ENCODE data around the gene CAGE1. TPM values are rescaled to one million over a fixed set of nuclear protein-coding genes. Genes with fewer than 3 reads are reported as not detected.

The CAGE1 gene
- 0.03 TPM for polyA plus RNA-seq
- long read RNA-seq, donor 1 = 0 reads
- long read RNA-seq, donor 2, partial matches to known transcripts = 44 of 59 reads
- long read RNA-seq, donor 2, other reads (novel, unspliced or antisense) = 15 of 59 reads
- long read RNA-seq, donor 3 = 0 reads
- long read RNA-seq, donor 4 = 0 reads
- long read RNA-seq, donor 5 = 0 reads
- long read RNA-seq, donor 6, partial matches to known transcripts = 36 of 36 reads
- long read RNA-seq, donor 6, other reads (novel, unspliced or antisense) = 0 of 36 reads
- long read RNA-seq, donor 7 = 0 reads
- long read RNA-seq, donor 8, partial matches to known transcripts = 49 of 49 reads
- long read RNA-seq, donor 8, other reads (novel, unspliced or antisense) = 0 of 49 reads
- long read RNA-seq, donor 9 = 0 reads
- long read RNA-seq, donor 10 = 0 reads
- long read RNA-seq, donor 11 = 0 reads

DNA sequence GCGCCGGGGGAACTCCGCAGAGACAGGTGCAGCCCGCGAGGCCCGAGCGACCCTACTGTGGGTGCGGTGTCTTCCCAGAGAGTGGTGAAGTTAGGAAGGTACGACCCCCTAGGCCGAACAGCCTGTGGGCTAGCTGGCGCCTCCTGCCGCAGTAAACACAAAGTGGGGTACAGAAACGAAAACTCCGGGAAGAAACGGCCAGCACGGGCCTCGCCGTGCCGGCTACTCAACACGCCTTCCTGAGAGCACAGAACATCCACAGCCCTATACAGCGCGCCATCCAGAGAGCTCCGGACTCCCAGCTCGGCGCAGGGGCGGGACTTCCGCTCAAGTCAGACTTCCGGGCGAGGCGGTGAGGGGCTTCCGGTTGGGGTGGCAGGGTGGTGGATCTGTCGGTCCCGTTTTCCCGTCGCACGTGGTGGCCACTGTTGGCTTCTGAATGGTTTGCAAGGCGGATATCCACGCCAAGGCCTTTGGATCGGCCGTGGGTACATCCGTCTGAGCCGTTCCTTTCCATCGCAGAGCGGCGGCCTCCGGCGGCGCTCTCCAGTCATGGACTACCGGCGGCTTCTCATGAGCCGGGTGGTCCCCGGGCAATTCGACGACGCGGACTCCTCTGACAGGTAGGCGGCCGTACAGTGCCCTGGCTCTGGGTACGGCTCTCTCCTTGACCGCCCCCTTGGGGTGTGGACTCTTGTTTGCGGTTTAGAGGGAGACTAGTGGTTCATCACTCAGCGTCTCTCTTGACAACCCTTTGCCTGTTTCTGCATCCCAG is at the start of gene CAGE1, which contains the start of gene RIOK1:
CAGE1 (minus strand) TSS at position 292 of the 775 bp plus-strand sequence. CDS start 2,569 bp downstream, outside the sequence.
RIOK1 (plus strand) TSS at position 358 of the 775 bp plus-strand sequence; CDS start at position 553, 195 bp downstream.
- DNase-seq = peak; percentile 94 to 97
- H3K27me3 ChIP-seq (ENCODE audit: control insufficient read depth, insufficient read depth, low read length) = no peaks in the 10 kb centered on the region
- no CpG with 5 or more reads among the region's 62 CpGs for WGBS (ENCODE audit: insufficient coverage, low lambda C conversion rate)
- no peaks in the 10 kb centered on the region for H3K9me3 ChIP-seq (ENCODE audit: control insufficient read depth, low read depth, low read length)
- H3K4me3 ChIP-seq (ENCODE audit: low read length) = peak within 1 kb of the TSS; percentile 78
- peak within 1 kb of the TSS; percentile 96 for H3K27ac ChIP-seq (ENCODE audit: low read length)
- peaks cover 12% of the 10 kb centered on the region for H3K36me3 ChIP-seq (ENCODE audit: control insufficient read depth, insufficient read depth, low read length)
- H3K4me1 ChIP-seq (ENCODE audit: control insufficient read depth, insufficient read depth, low read length) = peaks cover 19% of the 10 kb centered on the region

DNA sequence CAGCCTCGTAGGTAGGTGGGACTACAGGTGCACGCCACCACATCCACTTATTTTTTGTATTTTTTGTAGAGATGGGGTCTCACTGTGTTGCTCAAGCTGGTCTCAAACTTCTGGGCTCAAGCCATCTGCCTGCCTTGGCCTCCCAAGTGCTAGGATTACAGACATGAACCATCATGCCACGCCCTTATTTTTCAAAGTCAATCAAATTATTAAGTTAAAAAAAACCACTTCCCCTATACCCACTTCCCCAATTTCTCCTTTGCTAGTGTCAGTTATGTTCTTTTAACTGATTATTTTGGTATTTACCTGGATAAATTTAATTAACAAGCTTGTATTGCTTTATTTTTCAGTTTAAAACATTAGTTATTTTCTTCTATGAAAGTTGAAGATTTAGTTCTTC is 49.7 kb upstream of the CAGE1 start:
- peaks cover 6% of the 10 kb centered on the region for H3K9me3 ChIP-seq (ENCODE audit: control insufficient read depth, low read depth, low read length)
- H3K27me3 ChIP-seq (ENCODE audit: control insufficient read depth, insufficient read depth, low read length) = no peaks in the 10 kb centered on the region
- WGBS (ENCODE audit: insufficient coverage, low lambda C conversion rate) = no CpG with 5 or more reads among the region's 3 CpGs
- no peak overlapping the region for H3K27ac ChIP-seq (ENCODE audit: low read length)
- no peak overlapping the region for H3K4me3 ChIP-seq (ENCODE audit: low read length)
- no peaks in the 10 kb centered on the region for H3K36me3 ChIP-seq (ENCODE audit: control insufficient read depth, insufficient read depth, low read length)
- no peak for DNase-seq
- H3K4me1 ChIP-seq (ENCODE audit: control insufficient read depth, insufficient read depth, low read length) = peaks cover 5% of the 10 kb centered on the region

DNA sequence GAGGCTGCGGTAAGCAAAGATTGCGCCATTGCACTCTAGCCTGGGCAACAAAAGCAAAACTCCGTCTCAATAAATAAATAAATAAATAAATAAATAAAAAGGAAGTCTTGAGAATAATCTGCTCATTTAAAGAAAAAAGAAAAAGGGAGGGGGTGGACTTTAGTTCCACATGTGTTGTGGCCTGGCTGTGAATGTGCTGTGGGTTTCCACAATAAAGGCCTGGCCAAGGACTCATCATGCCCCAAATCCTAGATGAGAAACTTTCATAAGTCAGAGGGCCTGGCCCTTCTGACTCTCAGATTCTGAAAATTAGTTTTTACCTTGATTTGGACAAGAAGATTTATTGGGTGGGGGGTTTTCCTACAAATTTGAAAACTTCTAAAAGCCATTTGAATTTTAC is 48.5 kb upstream of the CAGE1 start:
- no CpG with 5 or more reads among the region's 3 CpGs for WGBS (ENCODE audit: insufficient coverage, low lambda C conversion rate)
- DNase-seq = no peak
- Histone ChIP-seq H3K4me3 (ENCODE audit: low read length) (no peak overlapping the region), H3K27me3 (ENCODE audit: control insufficient read depth, insufficient read depth, low read length) (no peaks in the 10 kb centered on the region), H3K36me3 (ENCODE audit: control insufficient read depth, insufficient read depth, low read length) (no peaks in the 10 kb centered on the region), H3K4me1 (ENCODE audit: control insufficient read depth, insufficient read depth, low read length) (peaks cover 5% of the 10 kb centered on the region), H3K9me3 (ENCODE audit: control insufficient read depth, low read depth, low read length) (peaks cover 6% of the 10 kb centered on the region), H3K27ac (ENCODE audit: low read length) (no peak overlapping the region)

DNA sequence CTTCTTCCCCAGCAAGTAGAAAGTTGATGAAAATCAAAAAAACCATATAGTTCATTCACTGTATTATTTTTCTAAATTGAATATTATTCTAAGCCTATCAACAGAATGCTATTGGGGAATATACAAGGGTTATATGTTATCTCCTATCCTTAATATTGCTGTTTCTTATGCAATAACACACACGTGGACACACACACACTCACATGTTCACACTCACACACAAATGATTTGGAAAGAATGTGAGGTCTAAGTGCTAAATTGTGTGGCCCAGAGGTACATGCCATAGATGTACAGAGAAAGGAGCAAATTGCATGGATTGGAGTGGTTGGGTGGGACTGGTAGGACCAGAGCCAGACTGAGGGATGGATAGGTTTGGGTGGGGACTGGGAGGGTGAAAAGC is 45.1 kb upstream of the CAGE1 start:
- Histone ChIP-seq H3K9me3 (ENCODE audit: control insufficient read depth, low read depth, low read length) (no peaks in the 10 kb centered on the region), H3K36me3 (ENCODE audit: control insufficient read depth, insufficient read depth, low read length) (no peaks in the 10 kb centered on the region), H3K27me3 (ENCODE audit: control insufficient read depth, insufficient read depth, low read length) (no peaks in the 10 kb centered on the region), H3K4me3 (ENCODE audit: low read length) (no peak overlapping the region), H3K4me1 (ENCODE audit: control insufficient read depth, insufficient read depth, low read length) (peaks cover 5% of the 10 kb centered on the region), H3K27ac (ENCODE audit: low read length) (no peak overlapping the region)
- no CpG with 5 or more reads among the region's 1 CpG for WGBS (ENCODE audit: insufficient coverage, low lambda C conversion rate)
- DNase-seq = no peak

DNA sequence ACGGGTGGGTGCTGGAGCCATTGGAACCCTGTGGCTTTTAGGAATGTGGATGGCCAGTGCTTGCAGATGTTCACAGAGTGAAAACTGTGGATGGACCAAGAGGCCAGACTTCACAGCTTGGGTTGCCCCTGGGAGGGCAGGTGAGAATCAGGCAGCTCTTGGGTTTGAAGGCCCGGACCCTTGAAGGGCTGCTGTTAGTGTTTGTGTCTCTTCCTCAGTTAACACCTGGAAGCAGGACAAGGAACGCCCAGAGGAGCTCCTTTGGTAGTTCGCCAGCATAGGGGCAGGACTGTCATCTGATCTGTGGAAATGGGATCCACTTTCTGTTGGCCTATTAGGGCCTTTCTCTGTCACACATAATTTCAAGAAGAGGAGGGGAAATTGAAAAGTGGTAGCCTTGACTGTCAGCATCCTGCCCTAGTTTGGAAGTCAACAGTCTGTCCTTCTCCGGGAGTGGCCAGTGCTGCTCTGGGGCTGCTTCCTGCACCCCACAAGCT is 43.6 kb upstream of the CAGE1 start:
- Histone ChIP-seq H3K9me3 (ENCODE audit: control insufficient read depth, low read depth, low read length) (no peaks in the 10 kb centered on the region), H3K27ac (ENCODE audit: low read length) (no peak overlapping the region), H3K4me1 (ENCODE audit: control insufficient read depth, insufficient read depth, low read length) (no peaks in the 10 kb centered on the region), H3K27me3 (ENCODE audit: control insufficient read depth, insufficient read depth, low read length) (no peaks in the 10 kb centered on the region), H3K4me3 (ENCODE audit: low read length) (no peak overlapping the region), H3K36me3 (ENCODE audit: control insufficient read depth, insufficient read depth, low read length) (no peaks in the 10 kb centered on the region)
- DNase-seq = no peak
- no CpG with 5 or more reads among the region's 5 CpGs for WGBS (ENCODE audit: insufficient coverage, low lambda C conversion rate)

DNA sequence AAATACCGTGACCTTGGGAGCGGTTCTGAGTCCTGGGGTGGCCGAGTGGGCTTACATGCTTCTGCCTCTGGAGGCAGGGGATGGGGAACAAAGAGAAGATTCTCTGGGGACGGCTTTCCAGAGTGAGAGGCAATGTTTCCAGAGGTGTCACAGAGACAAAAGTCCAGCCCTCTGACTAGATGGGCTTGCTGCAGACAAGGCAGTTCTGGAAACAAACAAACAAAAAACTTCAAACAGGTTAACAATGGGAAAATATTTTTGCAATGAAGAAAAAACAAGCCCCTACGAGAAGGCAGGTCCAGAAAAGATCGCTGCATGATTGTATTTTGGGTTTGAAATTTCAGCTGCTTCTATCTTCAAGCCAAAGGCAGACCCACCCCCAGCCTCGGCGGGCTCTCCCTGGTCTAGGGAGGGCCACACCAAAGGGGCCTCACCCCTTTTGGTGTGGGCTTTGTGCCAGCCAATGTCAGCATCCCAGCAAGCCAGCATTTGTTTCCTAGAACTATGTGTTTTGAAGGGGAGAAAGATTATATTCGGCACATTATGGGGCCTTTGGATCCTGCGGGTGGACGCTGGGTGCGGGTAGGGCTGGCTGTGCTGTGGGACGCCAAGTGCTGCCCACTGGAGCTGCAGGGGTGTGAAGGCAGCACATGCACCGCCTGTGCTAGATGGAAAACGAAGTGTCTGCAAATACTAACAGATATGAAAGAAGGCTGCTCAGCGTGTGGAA is 43.0 kb upstream of the CAGE1 start:
- H3K36me3 ChIP-seq (ENCODE audit: control insufficient read depth, insufficient read depth, low read length) = no peaks in the 10 kb centered on the region
- DNase-seq = no peak
- no peaks in the 10 kb centered on the region for H3K27me3 ChIP-seq (ENCODE audit: control insufficient read depth, insufficient read depth, low read length)
- no peaks in the 10 kb centered on the region for H3K4me1 ChIP-seq (ENCODE audit: control insufficient read depth, insufficient read depth, low read length)
- no peak overlapping the region for H3K27ac ChIP-seq (ENCODE audit: low read length)
- no peak overlapping the region for H3K4me3 ChIP-seq (ENCODE audit: low read length)
- whole genome bisulfite sequencing (ENCODE audit: insufficient coverage, low lambda C conversion rate) = no CpG with 5 or more reads among the region's 16 CpGs
- no peaks in the 10 kb centered on the region for H3K9me3 ChIP-seq (ENCODE audit: control insufficient read depth, low read depth, low read length)

DNA sequence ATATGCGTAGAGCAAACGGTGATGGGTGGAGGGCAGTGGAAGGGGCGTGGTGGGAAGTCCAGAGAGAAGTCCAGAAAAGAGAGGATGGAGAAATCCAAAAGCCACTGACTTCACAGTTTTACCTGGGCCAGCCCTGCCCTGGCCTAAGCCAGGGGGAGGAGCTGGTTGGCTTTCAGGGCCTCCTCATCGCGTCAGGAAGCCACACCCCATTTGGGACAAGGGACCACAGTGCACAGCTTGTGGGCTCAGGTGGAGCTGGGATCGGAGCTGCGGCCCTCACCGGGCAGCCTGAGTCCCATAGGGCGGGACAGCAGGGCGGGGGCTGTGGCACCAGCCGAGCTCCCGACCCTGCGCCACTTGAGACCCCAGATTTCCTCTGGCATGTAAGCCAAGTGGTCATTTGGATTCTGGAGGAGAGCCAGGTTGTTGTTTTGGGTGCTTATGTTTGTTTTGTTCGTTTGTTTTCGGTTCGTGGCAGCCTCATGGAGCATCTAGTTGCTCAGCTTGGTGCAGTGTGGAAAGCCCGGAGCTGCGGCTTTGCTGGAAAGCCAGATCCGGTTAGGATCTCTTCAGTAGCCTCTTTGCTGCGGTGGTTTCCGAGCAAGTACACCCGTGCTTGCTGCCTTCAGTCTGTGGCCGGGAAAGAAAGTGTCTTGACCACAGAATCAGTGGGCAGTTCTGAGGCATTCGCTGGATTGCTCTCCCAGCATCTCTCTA is 42.3 kb upstream of the CAGE1 start:
- no peak overlapping the region for H3K4me3 ChIP-seq (ENCODE audit: low read length)
- no peaks in the 10 kb centered on the region for H3K4me1 ChIP-seq (ENCODE audit: control insufficient read depth, insufficient read depth, low read length)
- no peaks in the 10 kb centered on the region for H3K9me3 ChIP-seq (ENCODE audit: control insufficient read depth, low read depth, low read length)
- H3K36me3 ChIP-seq (ENCODE audit: control insufficient read depth, insufficient read depth, low read length) = no peaks in the 10 kb centered on the region
- no peak for DNase-seq
- no peak overlapping the region for H3K27ac ChIP-seq (ENCODE audit: low read length)
- no CpG with 5 or more reads among the region's 24 CpGs for WGBS (ENCODE audit: insufficient coverage, low lambda C conversion rate)
- no peaks in the 10 kb centered on the region for H3K27me3 ChIP-seq (ENCODE audit: control insufficient read depth, insufficient read depth, low read length)

DNA sequence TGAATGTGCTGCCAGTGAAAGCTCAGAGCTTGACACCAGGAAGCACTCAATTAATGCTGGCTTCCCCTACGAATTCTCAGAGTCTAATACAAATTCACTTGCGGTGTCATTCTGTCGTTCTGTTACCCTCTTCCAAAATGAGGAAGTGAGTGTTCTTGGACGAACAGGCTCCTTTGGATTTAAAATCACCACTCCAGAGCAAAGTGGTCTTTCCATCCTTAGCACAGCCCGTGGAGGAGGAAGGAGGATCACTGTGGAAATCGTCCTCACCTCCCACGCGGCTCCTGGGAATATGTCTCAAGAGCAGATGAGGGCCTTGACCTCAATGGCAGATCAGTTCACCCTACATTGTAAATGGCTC is 41.8 kb upstream of the CAGE1 start:
- Histone ChIP-seq H3K9me3 (ENCODE audit: control insufficient read depth, low read depth, low read length) (no peaks in the 10 kb centered on the region), H3K27me3 (ENCODE audit: control insufficient read depth, insufficient read depth, low read length) (no peaks in the 10 kb centered on the region), H3K27ac (ENCODE audit: low read length) (no peak overlapping the region), H3K4me3 (ENCODE audit: low read length) (no peak overlapping the region), H3K4me1 (ENCODE audit: control insufficient read depth, insufficient read depth, low read length) (no peaks in the 10 kb centered on the region), H3K36me3 (ENCODE audit: control insufficient read depth, insufficient read depth, low read length) (no peaks in the 10 kb centered on the region)
- no CpG with 5 or more reads among the region's 8 CpGs for WGBS (ENCODE audit: insufficient coverage, low lambda C conversion rate)
- DNase-seq = no peak

DNA sequence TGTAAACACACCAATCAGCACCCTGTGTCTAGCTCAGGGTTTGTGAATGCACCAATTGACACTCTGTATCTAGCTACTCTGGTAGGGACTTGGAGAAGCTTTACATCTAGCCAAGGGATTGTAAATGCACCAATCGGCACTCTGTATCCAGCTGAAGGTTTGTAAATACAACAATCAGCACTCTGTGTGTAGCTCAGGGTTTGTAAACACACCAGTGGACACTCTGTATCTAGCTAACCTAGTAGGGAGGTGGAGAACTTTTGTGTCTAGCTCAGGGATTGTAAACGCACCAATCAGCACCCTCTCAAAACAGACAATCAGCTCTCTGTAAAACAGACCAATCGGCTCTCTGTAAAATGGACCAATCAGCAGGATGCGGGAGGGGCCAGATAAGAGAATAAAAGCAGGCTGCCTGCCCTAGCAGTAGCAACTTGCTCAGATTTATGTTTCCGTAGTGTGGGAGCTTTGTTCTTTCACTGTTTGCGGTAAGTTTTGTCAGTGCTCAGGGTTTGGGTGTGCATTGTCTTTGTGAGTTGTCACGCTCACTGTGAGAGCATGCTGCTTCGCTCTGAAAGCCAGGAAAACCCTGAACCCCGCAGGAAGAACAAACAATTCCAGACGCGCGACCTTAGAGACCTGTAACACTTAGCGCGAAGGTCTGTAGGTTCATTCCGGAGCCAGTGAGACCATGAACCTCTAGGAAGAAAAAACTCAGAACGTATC is 37.1 kb upstream of the CAGE1 start:
- Histone ChIP-seq H3K27me3 (ENCODE audit: control insufficient read depth, insufficient read depth, low read length) (no peaks in the 10 kb centered on the region), H3K36me3 (ENCODE audit: control insufficient read depth, insufficient read depth, low read length) (no peaks in the 10 kb centered on the region), H3K4me1 (ENCODE audit: control insufficient read depth, insufficient read depth, low read length) (no peaks in the 10 kb centered on the region), H3K9me3 (ENCODE audit: control insufficient read depth, low read depth, low read length) (peaks cover 3% of the 10 kb centered on the region), H3K27ac (ENCODE audit: low read length) (no peak overlapping the region), H3K4me3 (ENCODE audit: low read length) (no peak overlapping the region)
- no CpG with 5 or more reads among the region's 16 CpGs for WGBS (ENCODE audit: insufficient coverage, low lambda C conversion rate)
- DNase-seq = no peak

All from large intestine (tissue), 12 donors.